PC-9 (cell line): ENCODE results near the gene EHBP1. TPM values are rescaled to one million over a fixed set of nuclear protein-coding genes. Genes with fewer than 3 reads are reported as not detected.
A peak's percentile ranks its signal among the peaks of the same experiment; 100 is the strongest.

Source experiments
- BruUV-seq: library from RNA; stranded (reverse); fragments of 400-500 nt; replicated peaks from 2 replicates; lab custom pipeline; 2021; lab: Mats Ljungman, UMichigan
- CTCF ChIA-PET: fragments of 300-600 bp; sonication (Branson Sonifier 250); formaldehyde crosslinking; loops from one replicate; lab custom pipeline; 2022; ENCODE audit warnings: antibody characterized with exemption; lab: Charles Lee
- POLR2A ChIA-PET: fragments of 300-600 bp; sonication (Branson Sonifier 250); formaldehyde crosslinking; loops from one replicate; lab custom pipeline; 2022; ENCODE audit warnings: antibody characterized with exemption; ENCODE audit not compliant: unreplicated experiment; lab: Charles Lee
- DNase-seq, 2 experiments: peaks; one replicate each; pipeline versions ENCODE4 v3.0.0 to v3.0.0-alpha.2; 2015 to 2022; ENCODE audit warnings: mixed read lengths in 1 of 2
- H2AFZ ChIP-seq: fragments of 200-600 bp; sonication (generic); 2 replicates; pipeline ENCODE4 v1.8.1; 2017; ENCODE audit warnings: antibody characterized with exemption
- H3F3A ChIP-seq: fragments of 200-600 bp; sonication (generic); 2 replicates; pipeline ENCODE4 v1.8.1; 2017; ENCODE audit warnings: antibody characterized with exemption, mild to moderate bottlenecking, low read depth; ENCODE audit not compliant: insufficient read depth
- H3K27ac ChIP-seq: fragments of 200-600 bp; sonication (generic); 2 replicates; pipeline ENCODE4 v1.6.1; 2016; ENCODE audit warnings: mixed run types
- H3K27me3 ChIP-seq: fragments of 200-600 bp; sonication (generic); 2 replicates; pipeline ENCODE4 v1.6.1; 2016; ENCODE audit warnings: low read depth, mixed run types; ENCODE audit not compliant: insufficient read depth
- H3K36me3 ChIP-seq: fragments of 200-600 bp; sonication (generic); 2 replicates; pipeline ENCODE4 v1.6.1; 2016; ENCODE audit warnings: low read depth, mixed run types
- H3K4me1 ChIP-seq: fragments of 200-600 bp; sonication (generic); replicated peaks from 2 replicates; pipeline ENCODE4 v1.6.1; 2016; ENCODE audit warnings: mixed run types; ENCODE audit not compliant: insufficient read depth
- H3K4me2 ChIP-seq: fragments of 200-600 bp; sonication (generic); 2 replicates; pipeline ENCODE4 v1.6.1; 2017; ENCODE audit warnings: mixed run types
- H3K4me3 ChIP-seq: fragments of 200-600 bp; sonication (generic); 2 replicates; pipeline ENCODE4 v1.6.1; 2016; ENCODE audit warnings: mixed run types
- H3K79me2 ChIP-seq: fragments of 200-600 bp; sonication (generic); 2 replicates; pipeline ENCODE4 v1.6.1; 2017; ENCODE audit warnings: low read depth, mixed run types
- H3K9me2 ChIP-seq: fragments of 200-600 bp; sonication (generic); 2 replicates; pipeline ENCODE4 v1.8.1; 2017; ENCODE audit warnings: mild to moderate bottlenecking; ENCODE audit not compliant: insufficient read depth
- H3K9me3 ChIP-seq: fragments of 200-600 bp; sonication (generic); 2 replicates; pipeline ENCODE4 v1.8.1; 2016; ENCODE audit warnings: low read depth; ENCODE audit not compliant: insufficient read depth
- H4K20me1 ChIP-seq: fragments of 200-600 bp; sonication (generic); 2 replicates; pipeline ENCODE4 v1.8.1; 2017; ENCODE audit not compliant: insufficient read depth
- EZH2 ChIP-seq: fragments of 200-600 bp; sonication (generic); IDR thresholded peaks from 2 replicates; pipeline ENCODE4 v1.8.0; 2017; ENCODE audit warnings: antibody characterized with exemption, low read depth
- intact Hi-C: fragments of 100-400 bp; cut with micrococcal nuclease; formaldehyde crosslinking; loops from one replicate; pipeline ENCODE4 v1.10.0; 2022; ENCODE audit not compliant: unreplicated experiment
- total RNA-seq: library from RNA; stranded (reverse); gene quantifications from 2 replicates; pipeline ENCODE4 v1.2.3, GENCODE V29; 2021
- TF ChIP-seq, protein P1 (sequence below): fragments of 200-600 bp; sonication (generic); conservative IDR thresholded peaks from 2 replicates; pipeline ENCODE4 v1.6.1; 2017; ENCODE audit warnings: mixed run types, antibody characterized with exemption, mild to moderate bottlenecking, moderate library complexity

Gene EHBP1
- total RNA-seq, 1 experiment from 2014 or later, result 100 TPM

DNA sequence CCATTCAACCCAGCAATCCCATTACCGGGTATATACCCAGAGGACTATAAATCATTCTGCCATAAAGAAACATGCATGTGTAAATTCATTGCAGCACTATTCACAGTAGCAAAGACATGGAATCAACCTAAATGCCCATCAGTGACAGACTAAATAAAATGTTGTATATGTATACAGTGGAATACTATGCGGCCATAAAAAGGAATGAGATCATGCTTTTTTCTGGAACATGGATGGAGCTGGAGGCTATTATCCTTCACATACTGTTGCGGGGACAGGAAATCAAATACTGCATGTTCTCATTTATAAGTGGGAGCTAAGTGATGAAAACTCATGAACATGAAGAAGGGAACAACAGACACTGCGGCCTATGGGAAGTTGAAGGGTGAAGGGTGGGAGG is 65.1 kb downstream of the EHBP1 start:
- intact Hi-C loops, result no loop called here

GRCh38 chr2:62774555-62775366 is 69.2 kb downstream of the EHBP1 start:
- no peak overlapping the region for H2AFZ ChIP-seq
- peaks cover 5% of the 10 kb centered on the region; the same call in 1 of the 2 replicates for H3K4me1 ChIP-seq
- H3K27ac ChIP-seq, result peak overlapping the region; percentile 68
- H3K9me3 ChIP-seq, result no peaks in the 10 kb centered on the region
- TF ChIP-seq, protein P1, sequence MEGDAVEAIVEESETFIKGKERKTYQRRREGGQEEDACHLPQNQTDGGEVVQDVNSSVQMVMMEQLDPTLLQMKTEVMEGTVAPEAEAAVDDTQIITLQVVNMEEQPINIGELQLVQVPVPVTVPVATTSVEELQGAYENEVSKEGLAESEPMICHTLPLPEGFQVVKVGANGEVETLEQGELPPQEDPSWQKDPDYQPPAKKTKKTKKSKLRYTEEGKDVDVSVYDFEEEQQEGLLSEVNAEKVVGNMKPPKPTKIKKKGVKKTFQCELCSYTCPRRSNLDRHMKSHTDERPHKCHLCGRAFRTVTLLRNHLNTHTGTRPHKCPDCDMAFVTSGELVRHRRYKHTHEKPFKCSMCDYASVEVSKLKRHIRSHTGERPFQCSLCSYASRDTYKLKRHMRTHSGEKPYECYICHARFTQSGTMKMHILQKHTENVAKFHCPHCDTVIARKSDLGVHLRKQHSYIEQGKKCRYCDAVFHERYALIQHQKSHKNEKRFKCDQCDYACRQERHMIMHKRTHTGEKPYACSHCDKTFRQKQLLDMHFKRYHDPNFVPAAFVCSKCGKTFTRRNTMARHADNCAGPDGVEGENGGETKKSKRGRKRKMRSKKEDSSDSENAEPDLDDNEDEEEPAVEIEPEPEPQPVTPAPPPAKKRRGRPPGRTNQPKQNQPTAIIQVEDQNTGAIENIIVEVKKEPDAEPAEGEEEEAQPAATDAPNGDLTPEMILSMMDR, result peak; percentile 94
- no peak for TF ChIP-seq EZH2
- BruUV-seq, result no TSS peak
- peak; percentile 29 to 54 for DNase-seq
- H3K27me3 ChIP-seq, result no peaks in the 10 kb centered on the region
- CTCF ChIA-PET, result interaction anchor here (0.6 to 1.6 kb wide), 3 partner anchors 248 to 363 kb away, joined by 3 to 14 read pairs (median 4); no protein-coding TSS in a partner anchor
- peak overlapping the region; percentile 9; the same call in 1 of the 2 replicates for H3K4me2 ChIP-seq
- H3K79me2 ChIP-seq, result peaks cover 25% of the 10 kb centered on the region
- H3F3A ChIP-seq, result peaks cover 19% of the 10 kb centered on the region; the same call in 1 of the 2 replicates
- no peaks in the 10 kb centered on the region for H4K20me1 ChIP-seq
- no peak overlapping the region for H3K4me3 ChIP-seq
- intact Hi-C loops, result loop anchor here (1.0 to 5.0 kb wide), 7 partner anchors 70 to 857 kb away; partner anchors contain the start of gene EHBP1
- POLR2A ChIA-PET, result interaction anchor here (0.6 kb wide), 1 partner anchor 268 kb away, joined by 3 read pairs; no protein-coding TSS in a partner anchor
- no peaks in the 10 kb centered on the region for H3K36me3 ChIP-seq
- H3K9me2 ChIP-seq, result no peaks in the 10 kb centered on the region; the same call in 1 of the 2 replicates

More for the DNA sequence above, 65.1 kb downstream of the EHBP1 start:
- Histone ChIP-seq H3F3A (peaks cover 17% of the 10 kb centered on the region), H3K27ac (no peak overlapping the region), H3K4me3 (no peak overlapping the region), H4K20me1 (no peaks in the 10 kb centered on the region), H3K4me1 (peaks cover 5% of the 10 kb centered on the region; the same call in 1 of the 2 replicates), H3K4me2 (no peak overlapping the region), H3K9me3 (no peaks in the 10 kb centered on the region), H3K79me2 (peaks cover 4% of the 10 kb centered on the region), H3K27me3 (no peaks in the 10 kb centered on the region), H2AFZ (no peak overlapping the region), H3K9me2 (no peaks in the 10 kb centered on the region), H3K36me3 (0 out of 2 replicates have a peak, but pooled peaks cover 3% of the 10 kb centered on the region)
- CTCF ChIA-PET, result no interaction called here
- POLR2A ChIA-PET, result no interaction called here
- no TSS peak for BruUV-seq
- TF ChIP-seq, protein P1, result no peak
- TF ChIP-seq EZH2, result no peak
- no peak for DNase-seq

DNA sequence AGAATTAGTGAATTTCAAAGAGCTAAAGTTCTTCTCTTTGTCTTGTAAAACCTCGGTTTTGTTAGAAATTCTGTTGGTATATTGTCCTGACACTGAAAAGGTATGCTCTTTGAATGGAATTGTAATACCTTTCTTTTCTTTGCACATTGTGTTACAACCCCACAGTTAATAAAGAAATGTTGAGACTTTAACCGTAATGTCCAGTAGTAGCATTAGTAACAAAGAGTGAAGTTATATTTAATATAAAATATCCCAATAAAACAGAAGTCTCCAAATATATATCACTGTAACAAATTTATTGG is 69.8 kb downstream of the EHBP1 start:
- no TSS peak for BruUV-seq
- no peak for TF ChIP-seq EZH2
- TF ChIP-seq, protein P1, result peak; percentile 26; the same call in 1 of the 2 replicates
- peaks cover 19% of the 10 kb centered on the region; the same call in 1 of the 2 replicates for H3F3A ChIP-seq
- H3K27ac ChIP-seq, result peak overlapping the region; percentile 68; the same call in 1 of the 2 replicates
- no peak overlapping the region for H2AFZ ChIP-seq
- H3K27me3 ChIP-seq, result no peaks in the 10 kb centered on the region
- CTCF ChIA-PET, result interaction anchor here (0.6 to 1.6 kb wide), 3 partner anchors 248 to 364 kb away, joined by 3 to 14 read pairs (median 4); no protein-coding TSS in a partner anchor
- no peaks in the 10 kb centered on the region; the same call in 1 of the 2 replicates for H3K9me2 ChIP-seq
- H3K4me1 ChIP-seq, result peaks cover 5% of the 10 kb centered on the region; the same call in 1 of the 2 replicates
- no peaks in the 10 kb centered on the region for H3K36me3 ChIP-seq
- no peaks in the 10 kb centered on the region for H3K9me3 ChIP-seq
- POLR2A ChIA-PET, result no interaction called here
- intact Hi-C loops, result loop anchor here (1.0 to 5.0 kb wide), 7 partner anchors 71 to 858 kb away; partner anchors contain the start of gene EHBP1
- H3K79me2 ChIP-seq, result peaks cover 25% of the 10 kb centered on the region
- H4K20me1 ChIP-seq, result no peaks in the 10 kb centered on the region
- no peak overlapping the region for H3K4me2 ChIP-seq
- no peak overlapping the region for H3K4me3 ChIP-seq
- DNase-seq, result no peak
